NCI-H1694 (cell line): ENCODE results near the gene PBRM1.
"Not testable (repeated sequence)": the region's sequence is repeated elsewhere in the genome, so short reads cannot be mapped to it uniquely, and the experiment has no call there.

Experiments
- DNase-seq: peaks from one replicate; lab custom pipeline; 2025; lab: John Stamatoyannopoulos, UW

Gene PBRM1

GRCh38 chr3:52704611-52705437 is 19.1 kb upstream of the PBRM1 start:
- DNase-seq = no peak

- DNase-seq = no peak
These were observed 17.6 kb upstream of the PBRM1 start for GRCh38 chr3:52703341-52703740.

GRCh38 chr3:52697632-52697965 is 11.9 kb upstream of the PBRM1 start:
- no peak for DNase-seq

- no peak for DNase-seq
These were observed 11.3 kb upstream of the PBRM1 start for GRCh38 chr3:52696830-52697631.

- no peak for DNase-seq
These were observed 10.3 kb upstream of the PBRM1 start for GRCh38 chr3:52695798-52696671.

GRCh38 chr3:52694528-52695189 is 8.9 kb upstream of the PBRM1 start:
- DNase-seq = no peak

GRCh38 chr3:52693071-52693470 is 7.4 kb upstream of the PBRM1 start:
- DNase-seq = no peak

GRCh38 chr3:52690560-52690959 is 4.8 kb upstream of the PBRM1 start:
- no peak for DNase-seq

- DNase-seq = no peak
These were observed 3.4 kb upstream of the PBRM1 start for GRCh38 chr3:52689151-52689550.

GRCh38 chr3:52688266-52688665 is 2.6 kb upstream of the PBRM1 start:
- DNase-seq = no peak

GRCh38 chr3:52685285-52685708 is 416 bp downstream of the PBRM1 start:
- DNase-seq = no peak

GRCh38 chr3:52684184-52684583 is 1.5 kb downstream of the PBRM1 start:
- DNase-seq = no peak

- no peak for DNase-seq
These were observed 2.1 kb downstream of the PBRM1 start for GRCh38 chr3:52683611-52684010.

GRCh38 chr3:52682016-52682415 is 3.7 kb downstream of the PBRM1 start:
- no peak for DNase-seq

GRCh38 chr3:52681596-52681995 is 4.1 kb downstream of the PBRM1 start:
- DNase-seq = no peak

GRCh38 chr3:52679811-52680210 is 5.9 kb downstream of the PBRM1 start:
- DNase-seq = no peak

- DNase-seq = no peak
These were observed 6.5 kb downstream of the PBRM1 start for GRCh38 chr3:52679199-52679538.

GRCh38 chr3:52678265-52679198 is 7.2 kb downstream of the PBRM1 start:
- no peak for DNase-seq

GRCh38 chr3:52676201-52676600 is 9.5 kb downstream of the PBRM1 start:
- not testable (repeated sequence) for DNase-seq

GRCh38 chr3:52671676-52672075 is 14.0 kb downstream of the PBRM1 start:
- no peak for DNase-seq
